H1 (cell line): ENCODE measurements around the gene H2BK1. TPM values are rescaled to one million over a fixed set of nuclear protein-coding genes. Genes with fewer than 3 reads are reported as not detected.

Experiments
- CHD7 ChIP-seq: fragments of 300-600 bp; sonication (generic); IDR thresholded peaks from 2 replicates; pipeline ENCODE4 v1.7.1; 2012; ENCODE audit warnings: low read length, moderate library complexity, mild to moderate bottlenecking, inconsistent platforms; ENCODE audit not compliant: insufficient replicate concordance
- polyA plus RNA-seq, 7 experiments: library from polyadenylated mRNA; depleted of rRNA in 3 of 7; stranded (reverse) in 5 of 7; unstranded in 2 of 7; fragments of >200 nt in 5 of 7; fragments of 200-250 nt in 2 of 7; gene quantifications; 1 replicate in 5 of 7; 2 replicates in 1 of 7; 4 replicates in 1 of 7; pipeline versions ENCODE4 v1.2.1 to v1.2.3, GENCODE V29; 2011 to 2013; ENCODE audit warnings: missing spikeins in 2 of 7, mixed read lengths in 2 of 7
- total RNA-seq: library from RNA; stranded (reverse); fragmentation: NEBNext Ultra II Directional; extraction: Animal tissue kit (Norgen Biotek cat#: 25700); gene quantifications from 2 replicates; pipeline ENCODE4 v1.2.1, GENCODE V29; 2021
- TF ChIP-seq, protein P1 (sequence below): IDR thresholded peaks from 2 replicates; pipeline ENCODE4 v1.6.1; 2012; ENCODE audit warnings: inconsistent platforms
- TF ChIP-seq, protein P2 (sequence below), 3 experiments: IDR thresholded peaks; 1 replicate in 2 of 3; 2 replicates in 1 of 3; pipeline versions ENCODE4 v1.5.1 to v1.6.1; 2011; ENCODE audit warnings: low read length in 3 of 3, mild to moderate bottlenecking in 3 of 3, inconsistent platforms in 2 of 3, low read depth in 1 of 3, moderate library complexity in 1 of 3; ENCODE audit not compliant: insufficient read depth in 1 of 3; ENCODE audit errors: control extremely low read depth in 1 of 3

H2BK1 gene
- total and polyA plus RNA-seq, 2 of the 8 experiments (the other 6 are each of a cell fraction or from before 2014, with no cell fraction given): not detected

DNA sequence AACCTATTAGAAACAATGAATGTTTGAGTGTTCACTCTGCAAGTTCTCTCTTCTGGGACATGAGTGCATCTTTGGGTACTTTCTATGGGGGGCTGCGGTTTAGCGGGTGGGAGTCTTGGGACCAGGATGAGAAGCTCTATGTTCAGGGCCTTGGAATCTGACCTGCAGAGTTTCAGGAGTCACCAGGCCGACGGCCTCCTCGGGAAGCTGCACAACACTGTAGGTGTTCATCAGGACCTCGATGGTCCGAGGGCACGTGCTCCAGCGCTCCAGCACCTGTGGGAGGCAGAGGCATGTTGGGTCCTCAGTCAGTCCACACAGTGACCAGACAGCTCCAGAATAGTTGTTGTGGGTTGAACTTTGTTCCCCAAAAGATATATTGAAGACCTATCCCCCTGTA lies 33.9 kb downstream of the H2BK1 start (continued):
- TF ChIP-seq CHD7: no peak
- TF ChIP-seq, protein P1, sequence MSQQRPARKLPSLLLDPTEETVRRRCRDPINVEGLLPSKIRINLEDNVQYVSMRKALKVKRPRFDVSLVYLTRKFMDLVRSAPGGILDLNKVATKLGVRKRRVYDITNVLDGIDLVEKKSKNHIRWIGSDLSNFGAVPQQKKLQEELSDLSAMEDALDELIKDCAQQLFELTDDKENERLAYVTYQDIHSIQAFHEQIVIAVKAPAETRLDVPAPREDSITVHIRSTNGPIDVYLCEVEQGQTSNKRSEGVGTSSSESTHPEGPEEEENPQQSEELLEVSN: peak; percentile 20; the same call in 1 of the 2 replicates
- TF ChIP-seq, protein P2, sequence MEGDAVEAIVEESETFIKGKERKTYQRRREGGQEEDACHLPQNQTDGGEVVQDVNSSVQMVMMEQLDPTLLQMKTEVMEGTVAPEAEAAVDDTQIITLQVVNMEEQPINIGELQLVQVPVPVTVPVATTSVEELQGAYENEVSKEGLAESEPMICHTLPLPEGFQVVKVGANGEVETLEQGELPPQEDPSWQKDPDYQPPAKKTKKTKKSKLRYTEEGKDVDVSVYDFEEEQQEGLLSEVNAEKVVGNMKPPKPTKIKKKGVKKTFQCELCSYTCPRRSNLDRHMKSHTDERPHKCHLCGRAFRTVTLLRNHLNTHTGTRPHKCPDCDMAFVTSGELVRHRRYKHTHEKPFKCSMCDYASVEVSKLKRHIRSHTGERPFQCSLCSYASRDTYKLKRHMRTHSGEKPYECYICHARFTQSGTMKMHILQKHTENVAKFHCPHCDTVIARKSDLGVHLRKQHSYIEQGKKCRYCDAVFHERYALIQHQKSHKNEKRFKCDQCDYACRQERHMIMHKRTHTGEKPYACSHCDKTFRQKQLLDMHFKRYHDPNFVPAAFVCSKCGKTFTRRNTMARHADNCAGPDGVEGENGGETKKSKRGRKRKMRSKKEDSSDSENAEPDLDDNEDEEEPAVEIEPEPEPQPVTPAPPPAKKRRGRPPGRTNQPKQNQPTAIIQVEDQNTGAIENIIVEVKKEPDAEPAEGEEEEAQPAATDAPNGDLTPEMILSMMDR (IDR thresholded peaks at IDR 0.05; ENCODE audit: control extremely low read depth in 1 of 3, insufficient read depth in 1 of 3, low read depth in 1 of 3, low read length in 3 of 3): no peak
